GM18511 (cell line): ENCODE data around the gene KCTD19.
A peak's percentile ranks its signal among the peaks of the same experiment; 100 is the strongest.

Experiments used
- ATAC-seq: cut with Tn5 transposase; IDR thresholded peaks from one replicate; pipeline ENCODE4 v1.9.1; 2021; ENCODE audit warnings: mild to moderate bottlenecking, moderate library complexity; ENCODE audit not compliant: unreplicated experiment

KCTD19 gene

DNA sequence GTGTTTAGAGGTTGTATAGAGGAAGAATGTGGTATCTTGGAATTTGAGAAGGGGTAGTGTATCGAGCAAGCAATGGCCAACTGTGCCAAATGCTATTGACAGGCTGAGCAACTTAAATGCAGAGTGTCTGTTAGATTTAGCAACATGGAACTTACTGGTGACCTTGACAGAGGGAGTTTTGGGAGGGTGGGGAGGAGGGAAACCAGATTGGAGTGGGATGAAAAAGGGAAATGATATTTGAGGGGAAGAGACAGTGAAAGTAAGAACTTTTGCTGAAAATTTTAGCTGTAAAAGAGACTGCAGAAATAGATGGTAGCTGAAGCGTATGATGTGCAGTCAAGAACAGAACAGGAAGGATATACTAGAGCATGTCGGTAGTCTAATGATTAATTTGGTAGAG is 1.2 kb upstream of the KCTD19 start:
- no peak for ATAC-seq

DNA sequence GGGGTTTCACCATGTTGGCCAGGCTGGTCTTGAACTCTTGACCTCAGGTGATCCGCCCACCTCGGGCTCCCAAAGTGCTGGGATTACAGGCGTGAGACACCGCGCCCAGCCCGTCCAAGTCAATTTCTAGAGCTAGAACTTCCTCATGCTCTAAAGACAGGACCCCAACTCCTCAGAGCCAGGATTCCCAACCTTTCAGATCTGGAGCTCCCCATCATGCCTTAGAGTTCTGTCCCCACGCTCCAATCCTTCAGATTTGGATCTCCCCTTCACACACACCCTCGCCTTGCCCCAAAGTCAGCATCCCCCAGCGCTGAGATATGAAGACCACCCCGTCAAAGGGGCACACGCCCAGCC is 448 bp downstream of the KCTD19 start:
- no peak for ATAC-seq

DNA sequence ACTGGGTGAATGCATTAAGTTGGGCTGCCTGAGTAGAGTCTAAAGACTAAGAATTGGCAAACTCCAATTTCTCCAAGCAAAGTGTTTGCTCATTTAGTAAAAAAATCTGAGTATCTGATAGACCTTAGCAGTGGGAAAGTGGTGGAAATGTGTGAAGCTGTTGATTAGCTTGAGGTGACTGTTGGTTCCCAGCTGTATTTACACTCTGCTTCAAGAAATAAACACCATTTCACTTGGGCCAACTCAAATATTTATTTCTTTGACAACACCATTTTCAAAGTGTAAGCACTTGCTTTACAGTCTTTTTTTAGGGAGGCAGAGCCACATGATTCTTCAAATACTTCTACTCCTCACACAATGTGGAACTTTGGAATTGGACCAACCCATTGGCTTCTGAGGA is 8.7 kb downstream of the KCTD19 start:
- ATAC-seq = no peak

DNA sequence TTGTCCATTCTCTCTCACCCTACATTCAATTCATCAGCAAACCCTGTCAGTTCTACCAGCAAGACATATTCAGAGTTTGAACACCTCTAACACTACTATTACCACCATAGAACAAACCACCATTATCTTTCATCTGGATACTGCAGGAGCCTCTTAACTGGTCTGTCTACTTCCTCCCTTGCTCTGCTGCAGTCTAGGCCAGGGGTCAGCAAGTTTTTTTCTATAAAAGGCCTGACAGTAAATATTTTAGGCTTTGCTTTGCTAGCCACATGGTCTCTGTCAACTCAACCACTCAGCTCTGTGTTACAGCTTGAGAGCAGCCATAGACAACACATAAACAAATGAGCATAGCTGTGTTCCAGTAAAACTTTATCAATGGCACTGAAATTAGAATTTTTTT is 13.8 kb downstream of the KCTD19 start:
- no peak for ATAC-seq

DNA sequence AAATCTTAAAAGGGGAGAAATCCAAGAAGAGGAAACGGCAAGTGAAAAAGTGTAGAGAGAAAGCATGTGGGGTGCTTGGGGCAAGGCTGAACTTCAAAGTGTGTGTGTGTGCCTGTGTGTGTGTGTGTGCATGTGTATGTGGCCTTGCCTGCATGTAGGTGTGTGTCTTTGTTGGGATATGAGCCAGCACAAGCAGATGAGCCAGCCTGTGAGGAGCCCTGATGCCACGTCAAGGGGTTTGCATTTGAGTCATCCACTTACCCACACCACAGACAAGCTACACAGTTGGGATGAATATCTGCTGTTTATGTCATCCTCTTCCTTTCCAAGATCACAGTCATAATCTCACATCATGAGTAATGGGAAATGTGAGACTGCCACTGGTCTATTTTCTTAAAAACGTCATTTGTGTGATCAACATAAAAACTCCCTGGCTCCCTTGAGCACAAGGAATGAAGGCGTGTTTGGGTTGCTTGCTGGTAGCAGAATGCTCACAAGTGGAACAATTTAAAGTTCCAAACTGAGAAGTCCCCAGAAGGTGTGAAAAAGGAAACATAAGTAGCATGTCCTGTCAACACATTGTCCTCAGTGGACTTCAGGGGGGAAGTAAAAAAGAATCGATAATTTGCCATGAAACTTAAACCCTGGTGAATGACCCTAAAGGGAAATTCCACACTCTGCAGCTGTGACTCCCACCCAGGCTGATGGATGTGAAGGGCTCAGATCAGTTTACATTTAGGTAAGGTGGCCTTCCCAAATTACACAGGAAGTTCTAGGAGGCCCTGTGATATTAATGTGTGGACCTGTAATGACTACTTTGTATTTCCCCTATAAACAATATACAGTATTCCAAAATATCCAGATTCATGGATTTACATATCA is 14.7 kb downstream of the KCTD19 start:
- ATAC-seq = peak; percentile 88

DNA sequence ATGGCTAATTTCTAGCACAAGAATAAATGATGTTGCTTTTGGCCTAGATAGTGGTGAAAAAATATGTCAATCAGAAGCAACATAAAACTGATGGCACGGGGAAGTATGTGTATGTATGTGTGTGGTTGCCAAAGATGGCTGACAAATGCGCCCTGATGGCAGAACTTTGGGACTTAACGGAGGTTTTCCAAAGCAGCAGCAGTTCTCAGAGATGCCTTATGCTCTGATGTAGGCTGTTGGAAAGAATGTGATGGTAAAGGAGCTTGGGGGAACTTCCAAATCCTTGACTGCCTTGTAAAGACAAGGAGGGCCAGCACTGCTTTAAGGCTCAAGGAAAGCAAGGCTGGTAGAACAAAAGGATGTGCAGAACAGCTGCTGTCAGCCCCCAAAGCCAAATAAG is 16.0 kb downstream of the KCTD19 start:
- ATAC-seq = no peak

DNA sequence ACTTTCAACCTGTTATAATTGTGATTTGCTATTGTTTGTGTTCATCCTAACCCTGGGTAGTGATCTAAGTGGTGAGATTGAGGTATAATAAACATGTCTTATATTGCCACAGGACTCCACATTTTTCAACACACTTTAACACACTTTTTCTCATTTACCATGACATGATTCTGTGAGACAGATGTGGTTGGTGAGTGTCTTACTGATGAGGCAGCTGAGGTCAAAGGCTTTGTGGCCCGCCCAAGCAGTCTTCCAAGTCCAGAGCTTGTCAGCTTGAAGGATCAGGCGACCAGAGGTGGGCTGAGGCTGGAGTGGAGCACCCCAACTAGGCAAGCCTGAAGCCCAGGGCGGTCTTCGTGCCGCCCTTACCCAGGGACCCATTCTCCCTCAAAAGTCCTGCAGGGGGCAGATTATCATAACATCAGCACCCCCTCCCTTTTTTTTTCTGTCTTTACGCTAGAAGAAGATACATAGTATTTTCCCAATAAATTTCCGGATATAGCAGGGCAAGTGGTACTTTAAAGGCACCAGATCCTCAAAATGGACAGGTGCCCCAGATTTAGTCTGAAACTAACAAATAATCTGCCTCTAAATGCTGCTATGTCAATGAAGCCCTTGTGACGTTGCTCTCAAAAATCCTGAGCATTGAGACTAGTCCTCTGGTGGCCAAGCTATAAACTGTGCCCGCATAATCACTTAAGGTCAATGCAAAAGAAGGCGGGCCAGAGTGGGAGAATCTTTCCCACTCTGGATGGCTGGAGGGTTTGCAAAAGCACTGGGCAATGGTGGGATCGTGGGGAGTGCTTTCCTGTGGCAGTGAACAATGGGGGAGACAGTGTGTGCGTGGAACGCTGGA is 21.1 kb downstream of the KCTD19 start:
- no peak for ATAC-seq

DNA sequence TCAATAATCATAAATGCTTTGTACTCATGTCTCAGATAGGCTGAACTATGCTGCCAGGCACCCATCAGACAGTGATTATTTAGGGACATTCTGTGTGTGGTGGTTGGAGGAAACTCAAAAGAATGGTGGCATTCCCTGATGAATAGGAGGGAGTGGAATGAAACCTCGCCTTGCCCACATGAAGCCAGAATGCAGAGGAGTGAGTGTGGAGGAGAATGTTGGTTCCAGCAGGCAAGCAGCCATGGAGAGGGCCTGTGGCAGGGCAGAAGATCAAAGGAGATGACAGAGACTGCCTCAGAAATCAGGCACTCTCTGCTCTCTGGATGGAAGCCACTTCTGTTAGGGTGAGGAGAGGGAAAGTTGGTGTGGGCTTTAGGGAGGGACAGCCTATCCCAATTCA is 22.5 kb downstream of the KCTD19 start:
- ATAC-seq = no peak

DNA sequence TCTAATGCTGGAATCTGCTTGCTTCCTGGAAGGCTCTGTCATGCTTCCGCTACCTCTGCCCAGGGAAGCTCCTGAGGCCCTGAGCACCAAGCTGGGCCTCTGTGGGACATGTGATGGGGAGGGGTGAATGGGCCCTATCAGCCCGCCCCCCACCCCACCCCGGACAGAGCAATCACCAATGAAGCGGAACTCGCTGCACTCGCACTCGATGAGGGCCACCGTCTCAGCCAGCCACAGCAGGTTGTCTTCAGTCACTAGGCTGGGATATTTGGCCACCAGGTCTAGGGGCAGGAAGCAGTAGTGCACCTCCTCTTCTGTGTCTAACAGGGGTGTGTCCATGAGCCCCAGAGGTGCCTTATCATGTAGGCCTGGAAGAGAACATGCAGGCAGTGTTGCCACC is 23.6 kb downstream of the KCTD19 start:
- ATAC-seq = no peak

DNA sequence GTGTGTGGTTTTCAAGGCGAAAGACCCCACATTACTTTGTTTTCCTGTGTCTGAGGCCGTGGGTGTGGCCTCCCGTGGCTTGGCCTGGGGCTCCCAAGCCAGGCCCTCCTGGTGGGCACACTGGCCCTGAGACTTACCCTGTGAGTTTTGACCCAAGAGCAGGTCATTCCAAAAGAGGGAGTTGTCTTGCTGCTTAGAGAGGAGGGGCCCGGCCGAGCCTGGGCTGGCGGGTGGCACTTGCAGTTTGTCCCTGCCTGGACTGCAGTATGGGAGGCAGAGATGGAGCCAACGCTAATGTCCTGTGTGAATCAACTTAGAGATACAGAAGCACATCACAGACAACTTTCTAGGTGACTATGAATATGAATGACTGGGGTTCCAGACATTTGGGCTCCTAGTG is 24.5 kb downstream of the KCTD19 start:
- no peak for ATAC-seq

DNA sequence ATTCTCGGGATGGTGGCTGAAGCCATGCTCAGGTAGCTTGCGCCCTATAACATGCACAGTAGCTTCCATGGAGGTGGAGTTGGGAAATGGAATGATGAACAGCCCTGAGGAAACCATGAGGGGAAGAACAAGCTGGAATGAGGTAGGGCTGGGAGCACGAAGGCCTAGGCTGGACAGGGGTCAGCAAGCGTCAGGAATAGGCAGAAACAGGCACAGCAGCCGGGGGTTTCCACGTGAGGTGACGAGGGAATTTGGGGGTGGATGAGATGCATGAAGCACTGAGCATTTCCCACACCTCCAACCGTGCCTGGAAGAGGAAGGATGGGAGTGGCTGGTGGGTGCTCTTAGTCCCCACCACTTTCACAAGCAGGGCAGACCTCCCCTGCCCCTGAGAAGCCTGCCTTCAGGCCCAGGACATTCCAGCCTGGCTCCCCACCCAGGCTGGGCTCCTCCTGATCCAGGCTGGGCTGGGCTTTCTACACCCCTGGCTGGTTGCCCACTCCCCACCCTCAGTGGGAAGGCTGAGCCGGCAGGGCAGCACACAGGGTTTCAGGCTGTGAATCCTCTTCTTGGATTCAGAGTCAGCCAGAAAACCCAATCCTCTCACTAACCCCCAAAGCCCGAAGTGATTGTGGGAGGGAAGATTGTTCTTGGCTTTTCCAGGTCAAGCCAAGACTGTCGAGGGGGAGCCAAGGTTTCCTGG is 25.3 kb downstream of the KCTD19 start:
- ATAC-seq = no peak

DNA sequence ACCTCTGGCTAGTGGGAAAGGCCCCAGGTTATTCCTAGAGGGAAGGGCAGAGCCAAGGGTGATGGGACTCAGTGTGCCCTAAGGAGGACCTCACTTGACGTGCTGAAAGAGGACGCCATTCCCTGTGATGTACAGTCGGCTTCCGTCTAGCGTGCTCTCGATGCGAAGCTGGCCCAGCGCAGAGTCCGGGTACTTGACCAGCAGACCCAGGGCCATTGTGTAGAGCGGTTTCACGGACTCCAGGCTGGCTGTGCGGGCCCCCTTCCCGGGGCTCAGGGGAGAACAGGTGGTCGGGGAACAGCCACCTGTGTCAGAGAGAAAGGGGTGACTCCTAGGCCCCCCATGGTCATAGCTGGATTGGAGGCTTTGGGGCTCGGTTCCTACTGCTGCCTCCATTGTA is 27.3 kb downstream of the KCTD19 start:
- ATAC-seq = no peak

DNA sequence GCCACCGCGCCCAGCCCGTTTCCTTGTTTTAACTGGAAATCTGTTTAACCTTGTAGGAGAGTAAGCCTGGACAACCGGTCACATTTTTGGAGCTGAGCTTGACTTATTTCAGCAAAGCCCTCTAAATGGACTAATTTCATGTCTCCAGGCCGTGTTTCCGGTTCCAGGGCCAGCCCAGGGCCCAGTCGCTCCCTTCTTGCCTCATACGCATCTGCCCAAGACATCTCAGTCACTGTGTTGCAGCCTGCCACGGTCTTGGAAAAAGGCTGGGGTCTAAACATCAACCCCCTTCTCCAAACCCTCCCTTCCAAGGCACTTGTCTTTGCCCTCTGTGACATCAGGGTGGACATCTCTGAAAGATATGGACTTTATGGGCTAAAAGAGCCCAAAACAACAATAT is 28.3 kb downstream of the KCTD19 start:
- ATAC-seq = no peak

DNA sequence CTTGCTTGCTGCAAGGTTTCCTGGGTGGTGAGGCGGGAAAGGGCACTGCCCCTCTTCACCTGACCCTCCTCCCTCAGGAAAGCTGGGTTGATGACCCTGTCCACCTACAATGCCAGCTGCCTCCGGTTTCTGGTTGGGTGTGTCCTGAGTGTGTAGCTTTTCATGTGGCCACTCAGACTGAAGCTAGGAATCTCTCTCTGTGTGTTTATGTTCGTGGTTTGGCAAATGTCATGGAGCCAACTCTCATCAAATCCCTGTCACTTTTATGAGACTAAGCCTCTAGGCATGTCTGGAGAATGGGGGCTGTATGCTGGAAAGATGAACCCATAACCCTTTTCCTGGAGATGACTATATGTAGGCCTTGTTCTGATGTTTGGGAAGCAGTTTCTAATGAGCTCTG is 30.1 kb downstream of the KCTD19 start:
- no peak for ATAC-seq

DNA sequence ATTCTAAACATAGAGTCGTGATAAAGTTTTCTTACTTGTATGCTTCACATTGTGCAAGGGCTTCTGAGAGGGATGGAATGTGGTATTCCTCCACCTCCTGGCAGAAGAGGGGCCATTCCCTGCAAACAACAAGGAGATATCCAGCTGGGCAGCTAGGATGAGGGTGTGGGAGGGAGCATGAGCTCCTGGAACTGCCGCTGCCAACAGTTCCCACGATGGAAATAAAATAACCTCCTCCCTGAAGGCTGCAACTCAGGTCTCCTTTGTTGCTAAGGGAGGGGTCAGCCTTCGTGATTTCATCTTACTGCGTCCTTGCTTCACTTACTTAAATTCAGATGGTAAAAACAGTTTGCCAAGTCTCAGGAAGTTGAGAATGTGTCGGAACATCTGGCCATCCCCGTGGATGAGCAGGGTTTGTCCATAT is 31.6 kb downstream of the KCTD19 start:
- ATAC-seq = no peak

DNA sequence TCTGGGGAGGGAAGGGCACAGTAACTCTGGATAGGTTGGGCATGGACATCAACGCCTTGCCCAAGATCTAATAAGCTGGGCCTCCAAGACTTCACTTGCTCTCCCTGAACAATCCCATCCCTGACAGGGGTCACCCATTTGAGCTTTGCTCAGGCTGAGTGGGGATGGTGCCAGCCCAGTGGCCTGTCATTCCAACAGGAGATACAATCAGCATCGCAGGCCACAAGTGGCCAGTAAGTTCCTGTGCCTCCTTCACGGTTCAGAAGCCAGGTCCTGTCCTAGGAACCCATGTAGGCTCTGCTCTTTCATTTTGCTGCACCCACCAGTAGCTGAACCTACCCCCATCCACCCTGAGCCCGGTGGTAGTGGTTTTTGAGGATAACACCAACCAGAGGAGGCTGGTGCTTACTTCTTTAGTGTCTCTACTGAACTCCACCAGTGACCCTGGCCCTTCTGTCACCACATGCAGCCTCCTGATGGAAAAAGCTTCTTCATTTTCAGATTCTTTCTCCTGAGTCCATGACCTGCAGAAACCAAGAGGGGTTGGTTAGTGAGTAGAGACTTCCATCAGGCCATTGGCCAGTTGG is 32.3 kb downstream of the KCTD19 start:
- ATAC-seq = no peak

DNA sequence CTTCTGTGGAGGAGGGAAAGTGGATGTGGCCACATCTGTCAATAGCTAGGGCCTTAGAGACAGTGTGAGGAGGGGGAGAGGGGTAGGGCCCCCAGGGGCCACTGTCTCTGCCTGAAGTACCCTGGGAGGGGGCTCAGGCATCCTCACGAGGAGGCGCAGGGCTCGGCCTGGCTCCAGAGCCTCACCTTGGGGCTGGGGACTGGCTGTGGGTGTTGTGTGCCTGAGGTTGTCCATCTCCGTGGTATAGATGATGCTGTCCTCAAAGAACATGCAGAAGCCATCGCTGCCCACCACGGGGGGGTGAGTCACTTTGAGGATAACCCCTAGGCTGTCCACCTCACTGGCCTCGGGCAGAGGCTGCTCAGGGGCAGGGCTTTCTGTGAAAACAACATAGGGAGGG is 35.1 kb downstream of the KCTD19 start:
- ATAC-seq = no peak

DNA sequence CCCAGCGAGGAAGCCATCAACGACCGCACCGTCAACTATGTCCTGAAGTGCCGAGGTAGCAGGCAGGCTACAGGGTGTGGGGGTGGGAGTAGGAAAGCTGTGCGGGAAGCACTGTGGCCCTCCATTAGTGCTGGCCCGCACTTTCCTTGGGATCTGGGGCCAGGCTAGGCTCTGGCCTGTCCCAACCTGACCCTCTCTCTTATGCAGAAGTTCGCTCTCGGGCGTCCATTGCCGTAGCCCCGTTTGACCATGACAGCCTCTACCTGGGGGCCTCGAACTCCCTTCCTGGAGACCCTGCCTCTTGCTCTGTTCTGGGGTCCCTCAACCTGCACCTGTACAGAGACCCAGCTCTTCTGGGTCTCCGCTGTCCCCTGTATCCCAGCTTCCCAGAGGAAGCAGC is 38.6 kb downstream of the KCTD19 start:
- ATAC-seq = no peak

DNA sequence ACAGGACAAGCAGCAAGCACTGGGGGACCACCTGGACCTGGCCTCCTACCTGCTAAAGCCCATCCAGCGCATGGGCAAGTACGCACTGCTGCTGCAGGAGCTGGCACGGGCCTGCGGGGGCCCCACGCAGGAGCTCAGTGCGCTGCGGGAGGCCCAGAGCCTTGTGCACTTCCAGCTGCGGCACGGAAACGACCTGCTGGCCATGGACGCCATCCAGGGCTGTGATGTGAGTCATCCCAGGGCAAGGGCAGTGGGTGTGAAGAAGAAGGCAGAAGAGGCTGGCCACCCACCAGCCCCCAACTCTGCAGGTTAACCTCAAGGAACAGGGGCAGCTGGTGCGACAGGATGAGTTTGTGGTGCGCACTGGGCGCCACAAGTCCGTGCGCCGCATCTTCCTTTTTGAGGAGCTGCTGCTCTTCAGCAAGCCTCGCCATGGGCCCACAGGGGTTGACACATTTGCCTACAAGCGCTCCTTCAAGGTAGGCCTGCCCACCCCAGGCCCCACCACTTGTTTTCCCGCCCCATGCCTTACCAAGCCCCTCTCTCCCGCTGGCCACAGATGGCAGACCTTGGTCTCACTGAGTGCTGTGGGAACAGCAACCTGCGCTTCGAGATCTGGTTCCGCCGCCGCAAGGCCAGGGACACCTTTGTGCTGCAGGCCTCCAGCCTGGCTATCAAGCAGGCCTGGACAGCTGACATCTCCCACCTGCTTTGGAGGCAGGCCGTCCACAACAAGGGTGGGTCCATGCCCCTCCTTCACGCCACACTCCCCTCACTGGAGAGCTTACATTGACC is 39.9 kb downstream of the KCTD19 start:
- ATAC-seq = no peak
